HepG2 (cell line): ENCODE data around the gene ARG2. TPM values are rescaled to one million over a fixed set of nuclear protein-coding genes. Genes with fewer than 3 reads are reported as not detected.

Experiments
- ATAC-seq: fragments of 200-7000 bp; cut with Tn5 transposase; 3 replicates; pipeline ENCODE4 v1.9.1; 2020; ENCODE audit warnings: mild to moderate bottlenecking, moderate library complexity
- BruUV-seq: library from RNA; stranded (reverse); fragments of 400-500 nt; replicated peaks from 2 replicates; lab custom pipeline; 2021; lab: Mats Ljungman, UMichigan
- CTCF ChIA-PET: fragments of 300-600 bp; formaldehyde crosslinking; extraction: SDS; loops from one replicate; lab custom pipeline; 2021; ENCODE audit warnings: low total read pairs, inconsistent platforms, low intra/inter-chr PET ratio; lab: Yijun Ruan, JAX
- POLR2A ChIA-PET: fragments of 350-600 bp; sonication (Branson Sonifier 250); formaldehyde crosslinking; loops from one replicate; lab custom pipeline; 2020; ENCODE audit warnings: antibody characterized with exemption, inconsistent platforms; lab: Yijun Ruan, JAX
- DNase-seq: peaks from one replicate; pipeline ENCODE4 v3.0.0-alpha.2; 2015; ENCODE audit warnings: low spot score
- FAIRE-seq: peaks from 3 replicates; lab custom pipeline; 2011; peaks lifted over from hg19 to GRCh38; lab: Jason Lieb, UNC
- H2AFZ ChIP-seq: one replicate; pipeline ENCODE4 v1.6.1; 2011; ENCODE audit warnings: low read length, inconsistent platforms
- H3K27ac ChIP-seq: fragments of 300-600 bp; 3 replicates; pipeline ENCODE4 v1.8.0; 2011; ENCODE audit warnings: mixed run types, mild to moderate bottlenecking, mixed read lengths, low read length, inconsistent platforms; ENCODE audit not compliant: insufficient read depth; ENCODE audit errors: extremely low read length
- H3K27me3 ChIP-seq, 2 experiments: fragments of 200-600 bp in 1 of 2; 2 replicates in 1 of 2; 3 replicates in 1 of 2; pipeline versions ENCODE4 v1.6.0 to v1.8.0; 2011; ENCODE audit warnings: low read length in 2 of 2, mild to moderate bottlenecking in 2 of 2, moderate library complexity in 2 of 2, inconsistent platforms in 1 of 2; ENCODE audit not compliant: insufficient read depth in 2 of 2, control insufficient read depth in 1 of 2
- H3K36me3 ChIP-seq, 2 experiments: fragments of 200-600 bp in 1 of 2; replicated peaks in 1 of 2; 2 replicates in 1 of 2; 3 replicates in 1 of 2; pipeline versions ENCODE4 v1.5.1 to v1.8.0; 2011; ENCODE audit warnings: low read length in 2 of 2, inconsistent platforms in 1 of 2; ENCODE audit not compliant: insufficient read depth in 2 of 2, control insufficient read depth in 1 of 2
- H3K4me1 ChIP-seq: 2 replicates; pipeline ENCODE4 v1.5.1; 2012; ENCODE audit warnings: low read length, inconsistent platforms; ENCODE audit not compliant: insufficient read depth
- H3K4me2 ChIP-seq: 2 replicates; pipeline ENCODE4 v1.6.0; 2011; ENCODE audit warnings: low read depth, low read length, inconsistent platforms
- H3K4me3 ChIP-seq, 3 experiments: fragments of 200-600 bp in 1 of 3; sonication (generic), shearing (Covaris generic) in 1 of 3; replicated peaks in 1 of 3; 2 replicates each; pipeline ENCODE4 v1.5.1; 2011 to 2016; ENCODE audit warnings: low read length in 3 of 3, inconsistent platforms in 2 of 3, low read depth in 2 of 3, mild to moderate bottlenecking in 2 of 3, control low read depth in 1 of 3, mixed read lengths in 1 of 3; ENCODE audit not compliant: insufficient read depth in 1 of 3
- H3K79me2 ChIP-seq: one replicate; pipeline ENCODE4 v1.6.1; 2011; ENCODE audit warnings: low read length, inconsistent platforms; ENCODE audit not compliant: insufficient read depth
- H3K9ac ChIP-seq: 2 replicates; pipeline ENCODE4 v1.6.0; 2011; ENCODE audit warnings: mild to moderate bottlenecking, low read depth, low read length, inconsistent platforms; ENCODE audit not compliant: insufficient read depth
- H3K9me3 ChIP-seq: 2 replicates; pipeline ENCODE4 v1.5.1; 2012; ENCODE audit warnings: mild to moderate bottlenecking, low read length
- H4K20me1 ChIP-seq: 2 replicates; pipeline ENCODE4 v1.6.0; 2011; ENCODE audit warnings: inconsistent platforms, mild to moderate bottlenecking, low read length, moderate library complexity; ENCODE audit not compliant: insufficient read depth
- CTCF ChIP-seq: sonication (generic); formaldehyde crosslinking; IDR thresholded peaks from 2 replicates; pipeline ENCODE4 v1.5.0; 2020; ENCODE audit warnings: mild to moderate bottlenecking, missing genetic modification reagents, moderate library complexity
- HNF4A ChIP-seq: sonication (generic); formaldehyde crosslinking; IDR thresholded peaks from 2 replicates; pipeline ENCODE4 v1.4.0; 2020; ENCODE audit warnings: missing genetic modification reagents
- SP4 ChIP-seq: sonication (generic); formaldehyde crosslinking; IDR thresholded peaks from 2 replicates; pipeline ENCODE4 v1.8.1; 2023; ENCODE audit warnings: mild to moderate bottlenecking, missing genetic modification reagents
- STAG1 ChIP-seq: sonication (generic); formaldehyde crosslinking; IDR thresholded peaks from 2 replicates; pipeline ENCODE4 v1.4.0; 2020; ENCODE audit warnings: missing genetic modification reagents
- ZNF207 ChIP-seq: fragments of 450-650 bp; IDR thresholded peaks from 2 replicates; pipeline ENCODE4 v1.6.1; 2016; ENCODE audit warnings: antibody characterized with exemption, borderline replicate concordance
- WGBS: methylation state at CpG from one replicate; pipeline ENCODE4 v1.1.6; 2017; ENCODE audit warnings: low lambda C conversion rate; 5-methylcytosine and 5-hydroxymethylcytosine counted together
- in situ Hi-C: cut with HindIII; loops from 2 replicates; pipeline ENCODE4 v1.10.0; 2017; ENCODE audit warnings: low pct_unique_long_range_greater_than_20kb; ENCODE audit not compliant: extremely low pct_ligation_motif_present
- intact Hi-C: fragments of 100-400 bp; cut with micrococcal nuclease; formaldehyde crosslinking; loops from one replicate; pipeline ENCODE4 v1.10.0; 2022; ENCODE audit not compliant: unreplicated experiment
- polyA plus RNA-seq, 8 experiments: library from polyadenylated mRNA; depleted of rRNA in 3 of 8; stranded (reverse) in 7 of 8; unstranded in 1 of 8; fragments of >200 nt; fragmentation: Illumina TruSeq in 4 of 8; extraction: Trizol in 4 of 8; gene quantifications; 2 replicates each; pipeline versions ENCODE4 v1.2.1 to v1.2.3, GENCODE V29; 2011 to 2016; ENCODE audit warnings: low read depth in 4 of 8, missing spikeins in 1 of 8, mixed read lengths in 1 of 8; ENCODE audit not compliant: insufficient read depth in 1 of 8
- total RNA-seq, 5 experiments: library from RNA; depleted of rRNA; stranded (reverse); fragments of >200 nt; fragmentation: Illumina TruSeq; extraction: Trizol; gene quantifications; 2 replicates each; pipeline ENCODE4 v1.2.3, GENCODE V29; 2016; ENCODE audit warnings: low read depth in 1 of 5

ARG2 gene
- total and polyA plus RNA-seq, 2 of the 13 experiments (the other 11 are each of a cell fraction or from before 2014, with no cell fraction given) = 37.5 to 73.6 TPM

- no peaks in the 10 kb centered on the region for H4K20me1 ChIP-seq
- H3K36me3 ChIP-seq = peaks cover 0 to 3% of the 10 kb centered on the region in 2 experiments; a peak in 2 of 5 replicates
- H3K4me1 ChIP-seq = no peaks in the 10 kb centered on the region
- ChIA-PET CTCF (no interaction called here), POLR2A (interaction anchor here (1.5 kb wide), 1 partner anchor 87 kb away, joined by 3 read pairs; no protein-coding TSS in a partner anchor)
- no peaks in the 10 kb centered on the region for H3K9me3 ChIP-seq
- DNase-seq (no peak), FAIRE-seq (no peak), ATAC-seq (peak; percentile 21; the same call in 1 of the 3 replicates)
- intact Hi-C loops (loop anchor here (5.0 kb wide), 1 partner anchor 72 kb away; no protein-coding TSS in a partner anchor), in situ Hi-C loops (loop anchor here (10.0 kb wide), 2 partner anchors 84 to 124 kb away; partner anchors contain the start of gene RDH12)
- H3K27ac ChIP-seq = no peak overlapping the region
- H3K4me2 ChIP-seq = no peak overlapping the region
- TF ChIP-seq STAG1 (CRISPR knock-in tag) = peak; percentile 27; the same call in 1 of the 2 replicates
- TF ChIP-seq HNF4A (CRISPR knock-in tag) = 0 out of 2 replicates have a peak, but pooled peaks have one; percentile 10
- TF ChIP-seq SP4 (CRISPR knock-in tag) = no peak
- peak; percentile 33; the same call in 1 of the 2 replicates for TF ChIP-seq CTCF (CRISPR knock-in tag)
- TF ChIP-seq ZNF207 = no peak
- 84% methylated on average over 10 of the region's 11 CpGs for WGBS
- no peak overlapping the region for H3K4me3 ChIP-seq
- BruUV-seq = no TSS peak
- H3K9ac ChIP-seq = no peak overlapping the region
- H2AFZ ChIP-seq = no peak overlapping the region
- no peaks in the 10 kb centered on the region for H3K27me3 ChIP-seq
- H3K79me2 ChIP-seq = no peaks in the 10 kb centered on the region
These were observed 39.2 kb upstream of the ARG2 start for GRCh38 chr14:67580336-67581171.
